Bronchial epithelial cell (primary cell): Measurements from ENCODE around the gene AHNAK. TPM values are rescaled to one million over a fixed set of nuclear protein-coding genes. Genes with fewer than 3 reads are reported as not detected.

Source experiments
- DNase-seq: peaks from one replicate; pipeline ENCODE4 v3.0.0-alpha.2; 2010; ENCODE audit warnings: low read depth
- FAIRE-seq: peaks from 2 replicates; lab custom pipeline; 2011; peaks lifted over from hg19 to GRCh38; lab: Jason Lieb, UNC
- H3K27me3 ChIP-seq: 2 replicates; pipeline ENCODE4 v1.5.1; 2011; ENCODE audit warnings: low read length; ENCODE audit not compliant: control insufficient read depth, insufficient read depth
- H3K36me3 ChIP-seq: 2 replicates; pipeline ENCODE4 v1.5.1; 2011; ENCODE audit warnings: low read length; ENCODE audit not compliant: control insufficient read depth, insufficient read depth
- H3K4me3 ChIP-seq: 2 replicates; pipeline ENCODE4 v1.5.1; 2011; ENCODE audit warnings: mild to moderate bottlenecking, low read depth, low read length, control low read depth
- total RNA-seq: library from RNA; depleted of rRNA; stranded (reverse); fragments of >200 nt; gene quantifications from 2 replicates; pipeline ENCODE4 v1.2.1, GENCODE V29; 2014
- TF ChIP-seq, protein P1 (sequence below): IDR thresholded peaks from 2 replicates; pipeline ENCODE4 v1.5.1; 2011; ENCODE audit warnings: mild to moderate bottlenecking, moderate library complexity, low read length, control low read depth, inconsistent platforms; ENCODE audit not compliant: insufficient read depth, severe bottlenecking

AHNAK gene
- total RNA-seq, 1 donor from 2014 or later: 354 TPM

DNA sequence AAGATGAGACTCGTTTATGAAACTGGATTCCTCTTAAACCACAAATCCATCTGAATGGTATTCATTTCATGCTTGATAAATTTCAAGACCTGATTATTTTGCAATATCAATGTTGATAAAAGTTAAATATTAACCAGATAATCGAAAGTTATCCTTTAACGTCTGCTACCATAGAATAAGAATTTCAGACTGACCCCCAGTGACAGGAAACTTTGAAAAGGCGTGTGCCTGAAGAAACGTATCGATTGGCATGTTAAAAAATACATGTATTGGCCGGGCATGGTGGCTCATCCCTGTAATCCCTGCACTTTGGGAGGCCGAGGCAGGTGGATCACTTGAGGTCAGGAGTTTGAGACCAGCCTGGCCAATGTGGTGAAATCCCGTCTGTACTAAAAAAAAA is 113.9 kb downstream of the AHNAK start:
- no peak for FAIRE-seq
- H3K27me3 ChIP-seq: no peaks in the 10 kb centered on the region
- DNase-seq: no peak
- no peaks in the 10 kb centered on the region for H3K36me3 ChIP-seq
- TF ChIP-seq, protein P1, sequence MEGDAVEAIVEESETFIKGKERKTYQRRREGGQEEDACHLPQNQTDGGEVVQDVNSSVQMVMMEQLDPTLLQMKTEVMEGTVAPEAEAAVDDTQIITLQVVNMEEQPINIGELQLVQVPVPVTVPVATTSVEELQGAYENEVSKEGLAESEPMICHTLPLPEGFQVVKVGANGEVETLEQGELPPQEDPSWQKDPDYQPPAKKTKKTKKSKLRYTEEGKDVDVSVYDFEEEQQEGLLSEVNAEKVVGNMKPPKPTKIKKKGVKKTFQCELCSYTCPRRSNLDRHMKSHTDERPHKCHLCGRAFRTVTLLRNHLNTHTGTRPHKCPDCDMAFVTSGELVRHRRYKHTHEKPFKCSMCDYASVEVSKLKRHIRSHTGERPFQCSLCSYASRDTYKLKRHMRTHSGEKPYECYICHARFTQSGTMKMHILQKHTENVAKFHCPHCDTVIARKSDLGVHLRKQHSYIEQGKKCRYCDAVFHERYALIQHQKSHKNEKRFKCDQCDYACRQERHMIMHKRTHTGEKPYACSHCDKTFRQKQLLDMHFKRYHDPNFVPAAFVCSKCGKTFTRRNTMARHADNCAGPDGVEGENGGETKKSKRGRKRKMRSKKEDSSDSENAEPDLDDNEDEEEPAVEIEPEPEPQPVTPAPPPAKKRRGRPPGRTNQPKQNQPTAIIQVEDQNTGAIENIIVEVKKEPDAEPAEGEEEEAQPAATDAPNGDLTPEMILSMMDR: no peak
- H3K4me3 ChIP-seq: no peak overlapping the region

DNA sequence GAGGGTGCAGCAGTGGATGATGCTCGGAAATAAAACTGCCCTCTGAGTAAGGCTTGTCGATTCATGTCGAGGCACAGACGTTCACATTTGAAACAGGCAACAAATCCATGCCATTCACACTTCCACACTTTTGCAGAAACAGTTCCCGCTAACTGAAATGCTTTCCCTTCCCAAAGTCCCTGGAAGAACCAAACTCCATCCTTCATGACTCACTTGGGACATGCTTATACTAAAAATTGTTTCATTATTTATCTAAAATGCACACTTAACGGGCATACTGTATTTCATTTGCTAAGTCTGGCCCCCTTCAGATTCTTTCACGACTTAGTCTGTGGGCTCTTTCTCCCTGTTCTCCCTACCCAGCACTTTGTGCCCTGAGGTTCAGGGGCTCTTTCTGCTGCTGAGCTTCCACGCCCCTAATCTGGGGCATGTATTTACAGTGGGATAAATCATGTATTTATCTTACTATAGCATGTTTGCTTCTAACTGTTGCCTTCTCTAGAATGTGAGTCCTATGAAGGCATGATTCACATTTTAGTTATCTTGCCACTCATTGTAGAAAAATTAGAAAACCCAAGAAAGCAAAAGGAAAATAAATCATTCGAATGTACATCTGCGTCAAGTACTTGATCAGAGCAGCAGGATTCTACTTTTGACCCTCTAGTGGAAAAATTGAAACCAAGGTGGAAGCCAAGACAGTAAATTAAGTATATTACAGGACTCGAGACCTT is 115.3 kb downstream of the AHNAK start:
- DNase-seq: no peak

DNA sequence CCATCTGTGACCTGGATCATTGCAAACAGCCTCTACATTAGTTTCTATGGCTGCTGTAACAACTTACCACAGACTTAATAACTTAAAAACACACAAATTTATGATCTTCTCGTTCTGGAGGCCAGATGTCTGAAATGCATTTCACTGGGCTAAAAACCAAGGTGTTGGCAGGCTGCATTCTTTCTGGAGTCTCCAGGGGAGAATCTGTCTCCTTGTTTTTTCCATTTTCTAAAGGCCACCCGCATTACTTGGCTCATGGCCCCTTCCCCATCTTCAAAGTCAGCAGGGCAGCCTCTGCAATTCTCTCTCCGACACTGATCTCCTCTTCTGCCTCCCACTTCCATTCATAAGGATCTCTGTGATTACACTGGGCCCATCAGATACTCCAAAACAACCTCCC is 116.2 kb downstream of the AHNAK start:
- no peaks in the 10 kb centered on the region for H3K36me3 ChIP-seq
- no peak overlapping the region for H3K4me3 ChIP-seq
- FAIRE-seq: no peak
- DNase-seq: no peak
- no peaks in the 10 kb centered on the region for H3K27me3 ChIP-seq
- TF ChIP-seq, protein P1: no peak

More for the DNA sequence above, 115.3 kb downstream of the AHNAK start:
- no peak overlapping the region for H3K4me3 ChIP-seq
- TF ChIP-seq, protein P1: no peak
- H3K36me3 ChIP-seq: no peaks in the 10 kb centered on the region
- no peak for FAIRE-seq
- no peaks in the 10 kb centered on the region for H3K27me3 ChIP-seq

DNA sequence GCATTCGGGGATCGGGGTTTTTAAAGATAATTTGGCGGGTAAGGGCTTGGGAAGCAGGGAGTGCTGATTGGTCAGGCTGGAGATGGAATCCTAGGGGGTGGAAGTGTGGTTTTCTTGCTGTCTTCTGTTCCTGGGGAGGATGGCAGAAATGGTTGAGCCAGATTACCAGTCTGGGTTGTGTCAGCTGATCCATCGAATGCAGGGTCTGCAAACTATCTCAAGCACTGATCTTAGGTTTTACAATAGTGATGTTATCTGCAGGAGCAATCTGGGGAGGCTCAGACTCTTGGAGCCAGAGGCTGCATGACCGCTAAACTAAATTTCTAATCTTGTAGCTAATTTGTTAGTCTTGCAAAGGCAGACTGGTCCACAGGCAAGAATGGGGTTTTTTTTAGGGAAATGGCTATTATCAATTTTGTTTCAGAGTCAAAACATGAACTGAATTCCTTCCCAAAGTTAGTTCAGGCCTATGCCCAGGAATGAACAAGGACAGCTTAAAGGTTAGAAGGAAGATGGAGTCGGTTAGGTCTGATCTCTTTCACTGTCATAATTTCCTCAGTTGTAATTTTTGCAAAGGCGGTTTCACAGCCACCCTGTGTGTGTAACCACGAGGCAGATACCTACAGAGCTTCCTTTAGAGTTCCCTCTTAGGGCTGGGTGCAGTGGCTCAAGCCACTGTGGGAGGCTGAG is 117.6 kb downstream of the AHNAK start:
- no peaks in the 10 kb centered on the region for H3K27me3 ChIP-seq
- H3K4me3 ChIP-seq: no peak overlapping the region
- FAIRE-seq (no peak), DNase-seq (no peak)
- H3K36me3 ChIP-seq: no peaks in the 10 kb centered on the region
- TF ChIP-seq, protein P1: no peak

DNA sequence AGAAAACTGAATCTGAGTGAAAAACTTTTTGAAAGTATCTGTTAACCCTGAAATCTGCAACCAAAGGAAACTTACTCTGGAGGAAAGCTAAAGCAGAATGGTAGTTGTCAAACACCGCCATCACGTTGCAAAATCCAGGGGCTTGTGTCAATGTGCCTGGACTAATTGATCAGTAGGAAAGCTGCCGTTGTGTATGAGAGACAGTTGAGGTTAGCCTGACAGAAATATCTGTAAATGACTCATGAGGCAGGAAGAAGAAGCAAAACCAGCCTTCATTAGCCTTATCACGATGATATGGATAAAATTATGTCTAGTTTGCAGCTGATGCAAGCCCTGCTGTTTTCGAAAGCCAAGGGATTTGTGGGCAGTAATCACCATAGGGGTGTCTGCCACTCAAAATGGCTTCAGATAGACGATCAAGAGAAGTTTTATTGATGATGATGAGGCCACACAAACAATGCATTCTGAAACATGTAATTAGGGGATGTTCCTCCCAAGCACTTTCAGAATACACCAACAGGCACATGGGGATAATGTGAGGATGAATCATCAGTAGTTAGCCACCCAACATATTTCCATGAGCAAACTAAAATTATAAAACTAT is 118.9 kb downstream of the AHNAK start:
- H3K27me3 ChIP-seq: peaks cover 3% of the 10 kb centered on the region
- TF ChIP-seq, protein P1: no peak
- DNase-seq (peak; percentile 13), FAIRE-seq (no peak)
- no peaks in the 10 kb centered on the region for H3K36me3 ChIP-seq
- no peak overlapping the region for H3K4me3 ChIP-seq
